ENCODE data around the gene GRID1. TPM values are rescaled to one million over a fixed set of nuclear protein-coding genes. Genes with fewer than 3 reads are reported as not detected.

Gene GRID1
- total and polyA plus RNA-seq, 5 donors from 2014 or later: not detected

DNA sequence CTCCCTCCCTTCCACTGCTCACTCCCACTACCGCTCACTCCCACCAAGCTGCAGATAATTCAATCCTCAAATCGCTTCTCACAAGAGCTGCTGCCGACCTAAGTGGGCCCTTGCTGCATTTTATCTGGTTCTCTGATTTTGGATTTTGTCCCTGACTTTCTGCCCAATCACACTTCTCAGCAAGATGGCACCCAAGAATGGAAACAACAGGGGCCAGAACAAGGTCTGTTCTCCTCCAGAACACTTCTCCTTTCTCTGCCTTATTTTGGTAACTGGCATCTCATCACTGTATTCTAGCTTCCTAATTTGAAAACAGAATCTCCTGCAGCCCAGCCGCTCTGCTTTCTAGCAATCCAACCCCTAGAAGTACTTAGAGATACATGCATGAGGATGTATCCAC, 172.8 kb downstream of the GRID1 start:
- Mint-ChIP-seq H3K36me3 (no peaks in the 10 kb centered on the region), H3K4me1 (no peaks in the 10 kb centered on the region), H3K27ac (no peak overlapping the region), H3K9me3 (peaks cover 0 to 2% (median 0%) of the 10 kb centered on the region in 7 donors), H3K27me3 (no peaks in the 10 kb centered on the region), H3K4me3 (no peak overlapping the region)
- no peaks in the 10 kb centered on the region for H3K27me3 ChIP-seq (ENCODE audit: control insufficient read depth, insufficient read depth, low read length)
- H3K36me3 ChIP-seq (ENCODE audit: control insufficient read depth, insufficient read depth, low read length): no peaks in the 10 kb centered on the region
- H3K27ac ChIP-seq (ENCODE audit: insufficient read depth, low read length, poor library complexity, severe bottlenecking): no peak overlapping the region
- H3K4me1 ChIP-seq (ENCODE audit: control insufficient read depth, insufficient read depth, low read length, poor library complexity, severe bottlenecking): no peaks in the 10 kb centered on the region
- H3K4me3 ChIP-seq (ENCODE audit: low read depth, low read length): no peak overlapping the region
- no peaks in the 10 kb centered on the region for H3K9me3 ChIP-seq (ENCODE audit: control insufficient read depth in 2 of 2, low read length in 2 of 2)
- no peak for DNase-seq
- ATAC-seq (ENCODE audit: low read depth in 2 of 2): no peak

DNA sequence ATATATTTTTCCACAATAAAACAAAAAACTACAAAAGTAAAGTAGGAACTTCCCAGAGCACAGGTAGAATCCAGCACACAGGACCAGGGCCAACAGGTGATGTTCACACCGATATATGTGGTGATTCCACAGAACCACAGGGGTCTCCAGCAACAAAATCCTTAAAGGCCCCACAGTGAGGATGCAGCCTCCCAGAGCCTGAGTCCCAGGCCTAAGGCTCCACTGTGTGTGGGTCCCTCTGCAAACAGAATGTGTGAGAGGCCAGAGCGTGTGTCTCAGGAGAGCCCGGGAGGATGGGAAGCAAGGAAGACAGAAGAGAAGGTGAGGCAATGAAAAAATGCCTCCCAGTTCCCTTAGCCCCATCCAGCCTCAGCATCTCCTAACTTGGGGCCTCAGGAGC, 173.9 kb downstream of the GRID1 start:
- H3K4me1 ChIP-seq (ENCODE audit: control insufficient read depth, insufficient read depth, low read length, poor library complexity, severe bottlenecking): no peaks in the 10 kb centered on the region
- H3K36me3 ChIP-seq (ENCODE audit: control insufficient read depth, insufficient read depth, low read length): no peaks in the 10 kb centered on the region
- ATAC-seq (ENCODE audit: low read depth in 2 of 2): no peak
- Mint-ChIP-seq H3K4me1 (no peaks in the 10 kb centered on the region), H3K36me3 (no peaks in the 10 kb centered on the region), H3K27me3 (no peaks in the 10 kb centered on the region), H3K4me3 (no peak overlapping the region), H3K27ac (no peak overlapping the region), H3K9me3 (peaks cover 0 to 2% (median 0%) of the 10 kb centered on the region in 7 donors)
- no peak for DNase-seq
- H3K27me3 ChIP-seq (ENCODE audit: control insufficient read depth, insufficient read depth, low read length): no peaks in the 10 kb centered on the region
- H3K4me3 ChIP-seq (ENCODE audit: low read depth, low read length): no peak overlapping the region
- no peak overlapping the region for H3K27ac ChIP-seq (ENCODE audit: insufficient read depth, low read length, poor library complexity, severe bottlenecking)
- H3K9me3 ChIP-seq (ENCODE audit: control insufficient read depth in 2 of 2, low read length in 2 of 2): no peaks in the 10 kb centered on the region

- H3K4me1 Mint-ChIP-seq: no peaks in the 10 kb centered on the region
- no peaks in the 10 kb centered on the region for H3K27me3 Mint-ChIP-seq
These were observed 174.4 kb downstream of the GRID1 start for GRCh38 chr10:86192147-86192546.

DNA sequence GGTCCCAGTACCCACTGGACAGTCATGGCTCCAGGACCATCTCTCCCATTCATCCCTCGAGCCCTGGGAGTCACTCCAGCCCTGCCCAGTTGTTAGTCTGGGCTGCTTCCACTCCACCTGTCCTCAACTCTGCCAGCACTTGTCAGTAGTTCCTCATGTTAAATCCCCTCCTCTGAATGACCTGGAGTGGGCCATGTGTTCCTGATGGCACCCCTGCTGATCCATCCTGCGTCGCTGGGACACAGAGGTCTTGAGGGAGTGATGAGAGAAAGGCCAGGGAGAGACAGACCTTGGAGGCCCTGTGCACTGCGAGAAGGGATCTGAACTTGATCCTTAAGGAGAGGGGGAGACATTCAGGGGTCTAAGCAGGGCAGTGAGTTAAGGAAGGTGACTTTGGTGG, 174.9 kb downstream of the GRID1 start:
- ATAC-seq (ENCODE audit: low read depth in 2 of 2) (no peak), DNase-seq (no peak)
- Mint-ChIP-seq H3K4me3 (no peak overlapping the region), H3K4me1 (no peaks in the 10 kb centered on the region), H3K36me3 (no peaks in the 10 kb centered on the region), H3K27ac (no peak overlapping the region), H3K27me3 (no peaks in the 10 kb centered on the region), H3K9me3 (peaks cover 0 to 2% (median 0%) of the 10 kb centered on the region in 7 donors)
- Histone ChIP-seq H3K4me3 (ENCODE audit: low read depth, low read length) (no peak overlapping the region), H3K27ac (ENCODE audit: insufficient read depth, low read length, poor library complexity, severe bottlenecking) (no peak overlapping the region), H3K4me1 (ENCODE audit: control insufficient read depth, insufficient read depth, low read length, poor library complexity, severe bottlenecking) (no peaks in the 10 kb centered on the region), H3K27me3 (ENCODE audit: control insufficient read depth, insufficient read depth, low read length) (no peaks in the 10 kb centered on the region), H3K9me3 (ENCODE audit: control insufficient read depth in 2 of 2, low read length in 2 of 2) (no peaks in the 10 kb centered on the region), H3K36me3 (ENCODE audit: control insufficient read depth, insufficient read depth, low read length) (no peaks in the 10 kb centered on the region)

More at GRCh38 chr10:86192147-86192546, 174.4 kb downstream of the GRID1 start:
- Histone ChIP-seq H3K4me1 (ENCODE audit: control insufficient read depth, insufficient read depth, low read length, poor library complexity, severe bottlenecking) (no peaks in the 10 kb centered on the region), H3K27me3 (ENCODE audit: control insufficient read depth, insufficient read depth, low read length) (no peaks in the 10 kb centered on the region), H3K9me3 (ENCODE audit: control insufficient read depth in 2 of 2, low read length in 2 of 2) (no peaks in the 10 kb centered on the region), H3K4me3 (ENCODE audit: low read depth, low read length) (no peak overlapping the region), H3K27ac (ENCODE audit: insufficient read depth, low read length, poor library complexity, severe bottlenecking) (no peak overlapping the region), H3K36me3 (ENCODE audit: control insufficient read depth, insufficient read depth, low read length) (no peaks in the 10 kb centered on the region)
- ATAC-seq (ENCODE audit: low read depth in 2 of 2): no peak
- no peak overlapping the region for H3K27ac Mint-ChIP-seq
- DNase-seq: no peak
- H3K9me3 Mint-ChIP-seq: peaks cover 0 to 2% (median 0%) of the 10 kb centered on the region in 7 donors
- no peak overlapping the region for H3K4me3 Mint-ChIP-seq
- H3K36me3 Mint-ChIP-seq: no peaks in the 10 kb centered on the region

DNA sequence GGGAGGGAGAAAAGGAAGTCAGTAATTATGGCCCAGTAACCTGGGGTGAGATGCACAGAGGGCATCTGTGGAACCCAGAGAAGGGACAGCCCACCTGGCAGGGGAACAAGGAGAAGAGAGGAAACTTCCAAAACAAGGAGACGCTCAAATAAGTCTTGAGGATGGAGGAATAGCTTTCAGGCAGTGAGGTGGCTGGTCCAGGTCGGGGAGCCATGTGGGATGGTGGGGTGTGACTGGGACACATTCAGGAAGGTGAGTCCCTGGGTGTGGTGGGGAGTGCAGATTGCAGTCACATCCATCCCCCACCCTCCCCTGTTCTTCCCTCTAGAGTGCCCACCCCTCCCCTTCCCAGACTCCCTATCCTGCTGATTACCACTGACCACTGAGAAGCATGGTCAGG, 175.4 kb downstream of the GRID1 start:
- ATAC-seq (ENCODE audit: low read depth in 2 of 2) (no peak), DNase-seq (no peak)
- Histone ChIP-seq H3K27ac (ENCODE audit: insufficient read depth, low read length, poor library complexity, severe bottlenecking) (no peak overlapping the region), H3K36me3 (ENCODE audit: control insufficient read depth, insufficient read depth, low read length) (no peaks in the 10 kb centered on the region), H3K27me3 (ENCODE audit: control insufficient read depth, insufficient read depth, low read length) (no peaks in the 10 kb centered on the region), H3K4me3 (ENCODE audit: low read depth, low read length) (no peak overlapping the region), H3K4me1 (ENCODE audit: control insufficient read depth, insufficient read depth, low read length, poor library complexity, severe bottlenecking) (no peaks in the 10 kb centered on the region), H3K9me3 (ENCODE audit: control insufficient read depth in 2 of 2, low read length in 2 of 2) (no peaks in the 10 kb centered on the region)
- Mint-ChIP-seq H3K36me3 (no peaks in the 10 kb centered on the region), H3K27ac (no peak overlapping the region), H3K27me3 (no peaks in the 10 kb centered on the region), H3K4me3 (no peak overlapping the region), H3K9me3 (peaks cover 0 to 1% (median 0%) of the 10 kb centered on the region in 7 donors), H3K4me1 (no peaks in the 10 kb centered on the region)

DNA sequence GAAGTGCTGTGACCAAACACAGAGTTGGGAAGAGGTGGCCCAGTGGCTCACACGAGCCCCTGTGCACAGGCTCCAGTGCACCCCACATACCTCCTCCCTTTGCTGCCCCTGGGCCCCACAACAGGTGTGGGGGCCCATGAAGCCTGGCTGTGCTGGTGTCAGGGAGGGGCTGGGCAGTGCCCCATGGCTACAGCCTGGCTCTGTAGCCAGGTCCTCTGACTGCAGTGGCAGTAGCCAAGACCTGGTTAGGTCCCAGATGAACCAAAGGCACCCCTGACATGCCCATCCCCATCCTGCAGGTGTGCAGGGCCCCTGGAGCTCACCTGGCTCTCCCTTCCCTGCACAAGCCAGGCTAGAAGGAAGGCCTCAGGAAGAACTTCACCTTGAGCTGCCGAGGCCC, 176.3 kb downstream of the GRID1 start:
- Histone ChIP-seq H3K4me1 (ENCODE audit: control insufficient read depth, insufficient read depth, low read length, poor library complexity, severe bottlenecking) (no peaks in the 10 kb centered on the region), H3K4me3 (ENCODE audit: low read depth, low read length) (no peak overlapping the region), H3K27me3 (ENCODE audit: control insufficient read depth, insufficient read depth, low read length) (no peaks in the 10 kb centered on the region), H3K9me3 (ENCODE audit: control insufficient read depth in 2 of 2, low read length in 2 of 2) (no peaks in the 10 kb centered on the region), H3K36me3 (ENCODE audit: control insufficient read depth, insufficient read depth, low read length) (no peaks in the 10 kb centered on the region), H3K27ac (ENCODE audit: insufficient read depth, low read length, poor library complexity, severe bottlenecking) (no peak overlapping the region)
- H3K27ac Mint-ChIP-seq: no peak overlapping the region
- H3K27me3 Mint-ChIP-seq: peaks cover 6% of the 10 kb centered on the region
- no peak overlapping the region for H3K4me3 Mint-ChIP-seq
- H3K4me1 Mint-ChIP-seq: no peaks in the 10 kb centered on the region
- H3K9me3 Mint-ChIP-seq: peaks cover 0 to 1% (median 0%) of the 10 kb centered on the region in 7 donors
- no peak for ATAC-seq (ENCODE audit: low read depth in 2 of 2)
- no peak for DNase-seq
- H3K36me3 Mint-ChIP-seq: no peaks in the 10 kb centered on the region

DNA sequence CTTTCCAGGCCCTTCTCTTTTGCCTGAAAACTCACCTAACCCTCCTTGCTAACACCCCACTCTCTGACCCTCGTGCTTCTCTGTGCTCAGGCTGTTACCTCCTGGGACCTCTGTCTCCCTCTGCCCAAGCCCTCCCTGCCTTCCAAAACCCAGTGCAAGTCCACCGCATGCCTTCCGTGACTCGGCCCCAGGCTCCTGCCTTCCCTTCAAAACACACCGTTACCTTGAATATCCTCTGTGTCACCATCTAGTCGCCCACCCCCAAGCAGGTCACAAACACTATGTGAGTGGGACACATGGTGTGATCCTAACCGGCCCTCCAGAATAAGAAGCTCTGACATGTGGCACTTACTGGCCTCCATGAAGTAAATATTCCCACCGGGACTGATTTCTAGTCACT, 176.7 kb downstream of the GRID1 start:
- H3K4me1 Mint-ChIP-seq: no peaks in the 10 kb centered on the region
- ATAC-seq (ENCODE audit: low read depth in 2 of 2): no peak
- no peak overlapping the region for H3K4me3 ChIP-seq (ENCODE audit: low read depth, low read length)
- H3K4me1 ChIP-seq (ENCODE audit: control insufficient read depth, insufficient read depth, low read length, poor library complexity, severe bottlenecking): no peaks in the 10 kb centered on the region
- H3K36me3 Mint-ChIP-seq: no peaks in the 10 kb centered on the region
- no peak overlapping the region for H3K27ac ChIP-seq (ENCODE audit: insufficient read depth, low read length, poor library complexity, severe bottlenecking)
- no peak overlapping the region for H3K4me3 Mint-ChIP-seq
- H3K9me3 ChIP-seq (ENCODE audit: control insufficient read depth in 2 of 2, low read length in 2 of 2): no peaks in the 10 kb centered on the region
- no peaks in the 10 kb centered on the region for H3K36me3 ChIP-seq (ENCODE audit: control insufficient read depth, insufficient read depth, low read length)
- peaks cover 0 to 1% (median 0%) of the 10 kb centered on the region in 7 donors for H3K9me3 Mint-ChIP-seq
- peaks cover 9% of the 10 kb centered on the region for H3K27me3 Mint-ChIP-seq
- no peak for DNase-seq
- no peak overlapping the region for H3K27ac Mint-ChIP-seq
- no peaks in the 10 kb centered on the region for H3K27me3 ChIP-seq (ENCODE audit: control insufficient read depth, insufficient read depth, low read length)

DNA sequence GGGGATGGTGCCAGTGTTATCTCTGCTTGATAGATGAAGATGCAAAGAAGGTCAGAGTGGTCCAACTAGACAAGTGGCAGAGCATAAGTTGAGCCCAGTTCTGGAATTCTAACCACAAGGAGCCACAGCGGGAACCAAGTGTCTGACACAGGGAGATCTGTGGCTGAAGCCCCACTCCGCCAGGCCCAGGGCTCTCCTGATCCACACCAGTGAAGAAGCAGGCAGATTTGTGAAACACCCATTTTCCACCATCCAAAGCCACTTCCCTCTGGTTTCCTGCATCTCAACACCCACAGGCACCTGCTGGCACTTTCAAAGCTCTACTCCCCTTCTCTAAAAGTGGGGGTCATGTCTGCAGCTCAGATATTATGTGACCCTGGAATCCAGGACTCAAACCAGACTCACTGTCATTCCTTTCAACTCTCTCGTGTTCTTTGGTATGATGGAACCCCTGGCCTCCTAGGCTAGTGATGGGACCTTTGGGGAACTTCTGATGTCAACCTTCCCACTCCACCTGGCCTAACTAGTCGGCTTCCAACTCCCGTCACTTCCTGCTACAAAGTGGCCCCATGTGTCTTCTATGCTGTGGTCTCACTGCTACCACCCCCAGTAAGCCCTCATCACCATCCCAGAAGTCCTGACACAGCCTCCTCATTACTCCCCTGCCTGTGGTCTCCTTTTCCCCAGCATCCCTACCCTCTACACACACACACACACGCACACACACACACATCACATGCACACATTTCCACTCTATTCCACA, 177.6 kb downstream of the GRID1 start:
- Histone ChIP-seq H3K36me3 (ENCODE audit: control insufficient read depth, insufficient read depth, low read length) (no peaks in the 10 kb centered on the region), H3K4me1 (ENCODE audit: control insufficient read depth, insufficient read depth, low read length, poor library complexity, severe bottlenecking) (no peaks in the 10 kb centered on the region), H3K27me3 (ENCODE audit: control insufficient read depth, insufficient read depth, low read length) (no peaks in the 10 kb centered on the region), H3K27ac (ENCODE audit: insufficient read depth, low read length, poor library complexity, severe bottlenecking) (no peak overlapping the region), H3K9me3 (ENCODE audit: control insufficient read depth in 2 of 2, low read length in 2 of 2) (no peaks in the 10 kb centered on the region), H3K4me3 (ENCODE audit: low read depth, low read length) (no peak overlapping the region)
- Mint-ChIP-seq H3K4me3 (no peak overlapping the region), H3K27me3 (peaks cover 9% of the 10 kb centered on the region), H3K36me3 (no peaks in the 10 kb centered on the region), H3K27ac (no peak overlapping the region), H3K9me3 (peaks cover 0 to 1% (median 0%) of the 10 kb centered on the region in 7 donors), H3K4me1 (no peaks in the 10 kb centered on the region)
- no peak for ATAC-seq (ENCODE audit: low read depth in 2 of 2)
- no peak for DNase-seq

All from CD4-positive, CD25-positive, alpha-beta regulatory T cell (primary cell).